ENCODE measurements around the gene PDE9A. TPM values are rescaled to one million over a fixed set of nuclear protein-coding genes. Genes with fewer than 3 reads are reported as not detected.

The PDE9A gene
- total and polyA plus RNA-seq, 3 donors from 2014 or later = 5.7 to 6.4 (median 6.3) TPM

DNA sequence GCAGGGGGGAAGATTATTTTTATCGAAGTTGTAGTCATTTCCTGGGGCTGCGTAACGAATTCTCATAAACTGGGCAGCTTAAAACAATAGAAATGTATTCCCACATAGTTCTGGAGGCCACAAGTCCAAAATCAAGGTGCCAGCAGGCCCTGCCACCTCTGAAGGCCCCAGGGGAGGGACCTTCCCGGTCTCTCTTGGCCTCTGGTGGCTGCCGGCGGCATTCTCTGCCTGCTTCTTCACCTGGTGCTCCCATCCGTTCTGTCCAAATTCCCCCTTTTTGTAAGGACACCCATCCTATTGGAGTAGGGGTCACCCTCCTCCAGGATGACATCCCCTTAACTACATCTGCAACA is 92.8 kb downstream of the PDE9A start:
- no peak for DNase-seq
- 95 to 97% methylated on average over 7 of the region's 7 CpGs for WGBS, 2 donors
- Histone ChIP-seq H3K27me3 (no peaks in the 10 kb centered on the region), H3K36me3 (ENCODE audit: low read depth, missing control alignments) (no peaks in the 10 kb centered on the region), H3K9me3 (no peaks in the 10 kb centered on the region), H3K4me3 (no peak overlapping the region), H3K4me1 (peaks cover 18% of the 10 kb centered on the region), H3K27ac (no peak overlapping the region)
- intact Hi-C loops (cut with DNase I; ENCODE audit: low total_unique reads) = no loop called here
- TF ChIP-seq POLR2A (IDR thresholded peaks at IDR 0.05) = no peak
- TF ChIP-seq, protein P1, sequence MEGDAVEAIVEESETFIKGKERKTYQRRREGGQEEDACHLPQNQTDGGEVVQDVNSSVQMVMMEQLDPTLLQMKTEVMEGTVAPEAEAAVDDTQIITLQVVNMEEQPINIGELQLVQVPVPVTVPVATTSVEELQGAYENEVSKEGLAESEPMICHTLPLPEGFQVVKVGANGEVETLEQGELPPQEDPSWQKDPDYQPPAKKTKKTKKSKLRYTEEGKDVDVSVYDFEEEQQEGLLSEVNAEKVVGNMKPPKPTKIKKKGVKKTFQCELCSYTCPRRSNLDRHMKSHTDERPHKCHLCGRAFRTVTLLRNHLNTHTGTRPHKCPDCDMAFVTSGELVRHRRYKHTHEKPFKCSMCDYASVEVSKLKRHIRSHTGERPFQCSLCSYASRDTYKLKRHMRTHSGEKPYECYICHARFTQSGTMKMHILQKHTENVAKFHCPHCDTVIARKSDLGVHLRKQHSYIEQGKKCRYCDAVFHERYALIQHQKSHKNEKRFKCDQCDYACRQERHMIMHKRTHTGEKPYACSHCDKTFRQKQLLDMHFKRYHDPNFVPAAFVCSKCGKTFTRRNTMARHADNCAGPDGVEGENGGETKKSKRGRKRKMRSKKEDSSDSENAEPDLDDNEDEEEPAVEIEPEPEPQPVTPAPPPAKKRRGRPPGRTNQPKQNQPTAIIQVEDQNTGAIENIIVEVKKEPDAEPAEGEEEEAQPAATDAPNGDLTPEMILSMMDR (IDR thresholded peaks at IDR 0.05) = no peak

DNA sequence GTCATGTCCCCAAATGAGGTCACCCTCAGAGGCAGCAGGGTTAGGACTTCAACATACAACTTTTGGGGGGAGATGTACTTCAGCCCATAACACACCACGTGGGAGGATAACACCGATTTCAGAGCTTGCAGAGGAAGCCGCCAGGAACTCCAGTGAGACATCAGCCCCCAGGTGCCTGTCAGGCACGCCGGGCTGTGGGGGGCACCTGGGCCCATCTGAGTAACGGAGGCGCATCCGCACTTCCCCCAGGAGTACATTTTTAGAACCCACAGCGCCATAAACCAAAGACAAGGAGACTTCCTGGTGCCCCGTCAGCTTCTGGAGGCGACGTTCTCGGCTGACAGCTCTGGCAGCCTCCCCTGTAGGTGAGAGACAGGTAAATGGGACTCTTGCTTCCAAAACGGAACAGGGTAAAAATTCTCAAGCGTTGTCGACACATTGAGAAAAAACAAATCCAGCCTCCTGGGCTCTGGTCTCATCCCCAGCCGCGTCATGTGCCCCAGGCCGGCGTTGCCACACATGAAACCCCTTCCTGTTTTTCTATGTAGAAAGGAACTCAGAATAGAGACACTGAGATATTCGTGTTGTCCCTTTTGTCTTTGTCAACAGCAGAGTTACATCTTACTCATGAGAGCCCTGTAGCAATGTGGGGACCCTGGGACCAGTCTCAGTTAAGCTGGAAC is 93.3 kb downstream of the PDE9A start:
- 84 to 92% methylated on average over 12 to 21 of the region's 21 CpGs for WGBS, 2 donors
- Histone ChIP-seq H3K36me3 (ENCODE audit: low read depth, missing control alignments) (no peaks in the 10 kb centered on the region), H3K9me3 (no peaks in the 10 kb centered on the region), H3K27me3 (no peaks in the 10 kb centered on the region), H3K4me1 (peaks cover 13% of the 10 kb centered on the region), H3K4me3 (no peak overlapping the region), H3K27ac (no peak overlapping the region)
- intact Hi-C loops (cut with DNase I; ENCODE audit: low total_unique reads) = no loop called here
- DNase-seq = no peak
- TF ChIP-seq, protein P1 (IDR thresholded peaks at IDR 0.05) = no peak
- TF ChIP-seq POLR2A (IDR thresholded peaks at IDR 0.05) = no peak

DNA sequence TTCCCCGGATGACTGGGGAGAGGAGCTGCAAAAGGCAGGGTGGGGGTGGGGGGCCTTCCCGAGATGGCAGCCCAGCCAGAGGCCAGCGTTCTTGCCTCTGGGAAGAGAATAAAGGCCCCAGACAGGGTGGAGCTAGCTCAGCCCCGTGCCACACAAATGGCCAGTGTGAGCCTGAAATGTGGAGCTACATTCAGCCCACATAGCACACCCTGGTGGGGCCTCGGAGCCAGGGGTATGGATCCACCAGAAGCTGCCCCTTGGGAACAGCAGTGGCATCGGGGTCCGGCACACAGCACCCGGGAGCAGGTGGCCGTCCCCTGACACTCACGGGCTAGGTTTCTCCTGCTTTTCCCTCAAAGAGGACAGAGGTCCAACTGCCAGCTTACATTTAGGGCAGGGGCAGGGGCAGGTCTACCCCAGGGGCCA is 93.9 kb downstream of the PDE9A start:
- Histone ChIP-seq H3K36me3 (ENCODE audit: low read depth, missing control alignments) (no peaks in the 10 kb centered on the region), H3K4me3 (no peak overlapping the region), H3K9me3 (no peaks in the 10 kb centered on the region), H3K27ac (no peak overlapping the region), H3K27me3 (no peaks in the 10 kb centered on the region), H3K4me1 (peaks cover 7% of the 10 kb centered on the region)
- 52 to 82% methylated on average over 4 to 10 of the region's 10 CpGs for WGBS, 2 donors
- intact Hi-C loops (cut with DNase I; ENCODE audit: low total_unique reads) = no loop called here
- DNase-seq = no peak
- TF ChIP-seq POLR2A (IDR thresholded peaks at IDR 0.05) = no peak
- TF ChIP-seq, protein P1 (IDR thresholded peaks at IDR 0.05) = no peak

DNA sequence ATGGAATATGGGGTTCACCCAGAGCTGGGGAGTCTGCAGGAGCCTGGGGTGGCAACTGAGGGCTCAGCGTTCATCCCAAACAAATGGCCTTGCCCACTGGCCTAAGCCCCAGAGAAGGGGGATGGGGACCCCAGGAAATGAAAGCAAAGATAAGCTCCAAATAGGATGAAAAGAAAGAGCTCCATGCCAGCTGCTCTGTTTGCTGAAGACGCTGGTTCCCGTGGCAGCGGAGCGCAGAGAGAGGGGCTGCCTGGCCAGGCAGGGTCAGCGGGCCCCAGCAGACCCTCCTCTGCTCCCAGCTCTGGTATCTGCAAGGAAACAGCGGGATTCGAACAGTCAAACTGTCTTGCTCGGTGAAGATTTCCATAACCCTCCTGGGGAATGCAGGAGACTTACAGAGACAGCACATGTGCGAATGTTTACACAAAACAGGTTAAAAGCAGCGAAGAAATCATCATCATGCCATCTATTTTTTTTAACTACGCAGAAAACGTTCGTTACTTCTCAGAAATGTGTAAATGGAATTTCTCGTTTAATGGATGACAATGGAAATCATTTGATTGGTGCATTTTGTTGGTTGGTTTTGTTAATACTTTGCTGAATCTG is 94.4 kb downstream of the PDE9A start:
- no peaks in the 10 kb centered on the region for H3K27me3 ChIP-seq
- TF ChIP-seq, protein P1 (IDR thresholded peaks at IDR 0.05) = no peak
- no peak for TF ChIP-seq POLR2A (IDR thresholded peaks at IDR 0.05)
- peaks cover 2% of the 10 kb centered on the region for H3K4me1 ChIP-seq
- no peaks in the 10 kb centered on the region for H3K36me3 ChIP-seq (ENCODE audit: low read depth, missing control alignments)
- no peak for DNase-seq
- 93% methylated on average over 15 of the region's 15 CpGs for WGBS, 2 donors
- no peak overlapping the region for H3K27ac ChIP-seq
- H3K4me3 ChIP-seq = no peak overlapping the region
- intact Hi-C loops (cut with DNase I; ENCODE audit: low total_unique reads) = no loop called here
- no peaks in the 10 kb centered on the region for H3K9me3 ChIP-seq

Measured in testis (tissue), 3 donors.